HG02623 (cell line): ENCODE results near the gene SLCO2A1.

Source experiments
- ATAC-seq: cut with Tn5 transposase; IDR thresholded peaks from one replicate; pipeline ENCODE4 v1.9.1; 2021; ENCODE audit warnings: moderate library complexity; ENCODE audit not compliant: unreplicated experiment

The SLCO2A1 gene

DNA sequence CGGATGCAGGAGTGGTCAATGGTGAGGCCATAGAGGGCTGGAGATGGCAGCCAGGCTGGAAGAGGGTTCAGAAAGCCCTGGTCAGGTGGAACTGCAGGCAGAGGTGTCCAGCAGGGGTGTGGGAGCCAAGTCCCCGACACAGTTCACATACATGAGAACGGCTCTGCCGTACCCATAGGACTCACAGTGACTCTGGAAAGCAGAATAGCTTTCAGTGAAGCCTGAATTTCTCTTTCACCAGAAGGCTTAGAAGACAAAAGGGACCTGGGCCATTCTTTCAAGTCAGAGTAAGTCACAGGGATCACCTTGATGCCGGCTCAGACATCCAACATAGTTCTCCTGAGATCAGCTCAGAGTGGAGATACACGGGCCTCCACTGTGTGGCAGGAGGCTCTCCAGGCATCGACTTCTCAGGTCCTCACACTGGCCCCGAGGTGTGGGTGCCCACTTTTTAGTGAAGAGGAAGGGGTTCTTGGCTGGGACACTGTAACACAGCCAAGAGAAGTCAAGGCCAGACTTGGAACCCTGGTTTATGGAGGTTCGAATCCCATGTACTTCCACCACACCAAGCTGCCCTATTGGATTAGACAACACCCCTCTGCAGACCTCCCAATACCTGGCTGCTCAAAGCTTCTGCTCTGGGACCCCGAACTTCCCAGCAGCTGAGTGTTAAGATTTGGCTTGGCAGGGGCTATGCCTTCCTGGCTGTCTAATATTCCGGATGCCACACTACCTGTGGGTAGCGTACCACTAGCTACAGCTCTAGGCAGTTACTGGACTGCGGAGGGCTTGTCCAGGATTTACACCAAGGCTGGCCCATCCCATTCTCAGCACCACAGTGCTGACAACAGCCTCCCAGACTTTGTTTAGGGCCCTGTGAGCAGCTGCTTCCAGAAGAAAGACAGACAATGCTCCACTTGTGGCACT lies 93.6 kb downstream of the SLCO2A1 start:
- ATAC-seq: no peak

DNA sequence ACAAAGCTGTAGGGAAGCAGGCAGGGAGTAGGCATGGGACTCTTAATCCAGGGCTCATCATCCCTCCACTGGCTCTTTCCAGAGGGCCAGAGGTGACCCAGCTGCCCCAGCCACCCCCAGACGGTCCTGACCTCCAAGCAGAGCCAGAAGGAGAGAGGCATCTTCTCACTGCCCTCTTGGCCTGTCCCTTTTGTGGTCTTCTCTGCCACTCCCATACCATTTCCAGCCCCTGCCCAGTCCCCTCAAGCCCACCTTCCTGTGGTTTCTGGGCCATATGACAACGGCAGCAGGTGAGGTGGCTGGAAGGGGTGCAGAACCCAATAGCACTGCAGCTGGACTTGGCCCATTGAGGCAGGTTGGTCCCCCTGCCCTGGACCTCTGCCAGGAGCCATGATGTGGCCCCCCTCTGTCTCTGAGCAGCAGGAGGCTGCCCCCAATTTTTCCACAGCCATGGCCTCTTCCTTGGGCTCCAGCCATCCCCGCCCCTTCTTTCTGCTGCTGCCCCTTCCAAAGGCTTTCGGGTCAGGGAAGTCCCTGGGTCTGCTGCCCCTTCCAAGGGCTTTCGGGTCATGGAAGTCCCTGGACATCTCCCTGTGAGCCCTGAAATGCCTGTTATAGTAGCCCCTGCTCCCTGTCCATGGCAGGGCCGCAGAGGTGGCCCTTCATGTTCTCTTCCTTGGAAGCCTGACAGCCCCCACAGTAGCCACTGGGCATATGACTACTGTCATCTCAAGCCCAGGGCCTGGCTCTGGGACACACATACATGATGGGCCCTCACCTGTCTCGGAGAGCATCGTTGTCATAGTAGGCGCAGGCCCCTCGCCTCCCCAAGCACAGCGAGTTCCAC lies 94.5 kb downstream of the SLCO2A1 start:
- ATAC-seq: no peak

DNA sequence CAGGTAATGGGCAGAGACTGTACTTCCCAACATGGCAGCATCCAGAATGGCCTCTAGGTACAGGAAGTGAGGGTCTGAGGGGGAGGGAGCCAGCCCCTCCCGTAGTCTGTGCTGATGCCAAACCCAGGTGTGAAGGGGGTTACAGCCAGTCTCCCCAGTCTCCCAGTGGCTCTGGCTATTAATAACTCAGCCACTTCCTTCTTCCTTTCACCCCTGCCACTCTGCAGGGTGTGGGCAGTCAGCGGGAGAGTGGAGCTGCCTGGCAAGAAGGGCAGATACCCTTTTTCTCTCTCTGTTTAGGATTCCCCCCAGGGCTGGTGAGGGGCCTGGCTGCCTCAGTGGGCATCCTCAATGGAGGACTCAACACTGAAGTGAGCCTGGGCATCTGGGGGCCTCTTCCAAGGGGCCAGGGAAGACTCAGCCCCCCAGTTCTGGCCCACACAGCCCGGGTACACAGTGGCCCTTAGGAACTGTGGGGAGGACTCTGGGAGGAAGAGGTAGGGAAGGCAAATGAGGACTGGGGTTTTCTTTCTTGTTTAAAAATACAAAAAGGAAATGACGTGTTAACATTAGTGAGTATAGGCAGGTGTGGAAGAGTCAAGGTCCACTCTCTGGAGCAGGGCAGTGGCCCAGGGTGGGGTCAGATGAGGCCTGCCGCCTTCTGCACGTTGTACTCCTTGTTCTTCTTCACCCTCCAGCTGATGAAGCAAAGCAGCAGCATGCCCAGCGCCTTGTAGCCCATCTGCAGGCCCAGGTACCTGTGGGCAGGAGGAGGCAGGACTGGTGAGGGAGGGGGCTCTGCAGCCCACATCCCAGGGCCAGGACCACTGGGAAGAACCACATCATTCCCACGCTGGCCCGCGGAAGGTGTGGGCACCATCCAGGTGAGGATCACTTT lies 95.4 kb downstream of the SLCO2A1 start:
- ATAC-seq: no peak

DNA sequence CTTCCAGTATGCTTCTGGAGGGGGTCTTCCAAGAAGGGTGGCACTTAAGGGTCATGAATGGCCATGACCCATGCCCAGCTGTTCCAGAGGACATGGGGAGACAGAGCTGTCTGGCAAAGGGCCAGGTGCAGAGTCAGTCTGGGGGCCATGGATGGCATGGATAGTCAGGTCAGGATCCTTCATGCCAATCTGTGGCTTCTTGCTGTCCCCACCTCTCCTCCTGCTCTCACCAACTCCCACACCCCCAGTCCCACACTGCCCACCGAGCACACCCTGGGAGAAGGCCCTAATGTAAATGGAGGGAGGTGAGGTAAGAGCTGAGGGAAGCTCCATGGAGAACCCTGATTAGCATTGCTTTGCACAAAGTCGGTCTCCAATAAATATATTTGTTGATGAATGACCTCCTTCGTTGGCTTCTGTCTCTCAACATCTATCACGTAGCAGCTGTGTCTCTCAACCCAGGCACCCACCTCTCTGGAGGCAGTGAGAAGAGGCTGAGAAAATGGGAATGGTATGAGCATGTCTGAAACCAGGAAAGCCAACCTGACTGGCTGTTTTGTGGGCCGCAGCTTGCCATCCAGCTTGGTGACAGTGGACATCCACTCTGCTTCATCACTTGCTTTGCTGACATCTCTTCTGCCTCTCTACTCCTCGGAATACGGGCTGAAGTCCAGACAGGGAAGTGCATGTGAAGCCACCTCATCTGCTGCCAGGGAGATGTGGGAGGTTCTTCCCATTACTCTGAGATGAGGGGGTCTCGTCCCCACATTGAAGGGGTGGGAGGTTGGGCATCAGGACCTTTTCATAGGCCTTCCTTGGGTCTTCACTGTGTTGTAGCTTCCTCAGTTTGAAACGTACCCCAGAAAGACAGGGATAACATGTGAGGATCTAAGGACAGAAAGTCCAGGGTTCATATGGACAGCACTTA lies 96.4 kb downstream of the SLCO2A1 start:
- ATAC-seq: no peak

DNA sequence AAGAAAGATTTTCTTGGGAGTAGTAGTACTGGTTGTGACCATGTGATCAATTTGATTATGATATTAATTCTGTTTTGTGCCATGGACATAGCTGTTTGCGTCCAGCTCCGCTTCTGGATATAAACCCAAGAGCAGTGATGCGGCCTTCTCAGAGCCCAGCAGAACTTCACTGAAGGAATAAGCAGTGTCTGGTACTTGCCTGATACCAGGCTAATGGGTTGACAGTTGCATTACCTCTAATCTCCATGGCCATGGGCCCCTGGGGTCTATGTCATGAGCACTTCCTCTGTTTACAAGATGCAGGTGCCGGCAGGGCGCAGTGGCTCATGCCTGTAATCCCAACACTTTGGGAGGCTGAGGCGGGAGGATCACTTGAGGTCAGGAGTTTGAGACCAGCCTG lies 97.7 kb downstream of the SLCO2A1 start:
- ATAC-seq: no peak

DNA sequence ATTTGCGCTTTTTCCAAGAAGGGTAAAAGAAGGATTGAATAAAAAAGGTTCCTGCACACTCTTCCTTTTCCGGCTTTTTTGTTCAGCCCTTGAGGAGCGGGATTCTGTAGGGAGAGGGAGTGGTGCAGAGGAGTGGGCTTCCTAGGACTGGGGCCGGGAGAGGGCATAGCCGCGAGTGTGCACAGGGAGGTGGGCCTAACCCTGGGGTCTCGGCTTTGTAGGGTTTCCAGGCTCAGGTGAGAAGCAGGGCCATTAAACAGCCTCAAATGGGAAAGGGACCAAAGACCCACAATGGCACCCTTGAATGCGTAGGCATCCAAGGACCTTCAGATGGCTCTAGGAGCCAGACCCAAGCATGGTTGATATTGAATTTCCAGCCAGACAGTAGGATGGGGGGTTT lies 98.6 kb downstream of the SLCO2A1 start:
- no peak for ATAC-seq

DNA sequence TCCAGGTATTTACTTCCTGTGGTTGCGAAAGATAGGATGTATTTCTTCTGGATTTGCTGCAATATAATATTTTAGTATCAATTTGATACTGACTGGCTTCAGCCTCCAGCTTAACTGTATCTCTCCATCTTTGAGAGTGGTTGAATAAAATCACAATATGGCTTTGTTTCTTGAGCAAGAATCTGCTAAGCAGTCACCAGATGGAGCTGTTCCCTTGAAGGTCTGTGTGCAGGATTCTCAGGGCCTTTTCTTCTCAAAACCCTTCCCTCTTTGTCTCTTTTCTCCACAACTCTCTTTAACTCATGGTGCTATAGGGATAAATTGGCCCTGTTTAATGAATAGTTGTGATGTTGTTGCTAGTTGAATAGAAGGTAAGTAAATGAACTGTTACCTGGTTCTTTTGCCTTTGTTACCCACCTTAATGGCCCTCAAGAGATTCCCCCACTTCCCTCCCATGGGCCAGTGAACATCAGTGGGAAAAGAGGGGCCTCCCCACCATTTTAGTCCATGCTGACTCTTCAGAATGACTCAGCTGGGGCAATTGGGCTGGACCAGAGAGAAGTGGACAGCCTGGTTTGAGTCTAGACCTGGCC lies 99.3 kb downstream of the SLCO2A1 start:
- no peak for ATAC-seq

DNA sequence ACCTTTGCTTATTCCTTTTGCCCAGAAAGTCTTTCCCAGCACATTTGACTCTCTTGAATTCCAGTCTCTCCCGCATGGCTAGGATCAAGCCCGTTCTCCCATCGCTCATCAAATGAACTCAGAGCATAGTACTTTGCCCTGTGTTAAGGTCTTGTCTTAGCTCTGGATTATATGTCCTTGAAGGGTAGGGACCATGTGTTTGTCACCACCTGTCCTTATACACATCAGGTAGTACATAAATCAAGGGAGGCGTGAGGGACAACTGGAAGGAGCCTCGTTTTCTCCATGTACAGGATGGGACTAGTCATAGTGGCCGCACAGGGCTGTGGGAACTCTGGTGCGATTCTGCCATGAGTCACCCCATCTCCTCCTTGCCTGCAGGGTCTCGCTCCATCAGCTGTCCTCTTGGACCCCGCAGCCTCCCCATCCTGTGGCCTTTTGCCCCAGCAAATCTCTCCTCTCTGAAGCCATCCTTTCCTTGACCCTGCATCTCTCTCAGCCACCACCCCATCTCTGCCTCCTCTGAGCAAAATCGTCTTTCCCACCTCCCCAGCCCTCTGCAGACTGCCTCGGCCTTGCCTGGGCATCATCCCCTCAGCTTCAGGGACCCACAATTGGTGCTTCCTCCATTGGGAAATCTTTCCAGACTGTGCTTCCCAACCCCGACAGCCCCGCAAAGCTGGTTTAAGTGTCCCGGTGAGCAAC lies 100.7 kb downstream of the SLCO2A1 start:
- no peak for ATAC-seq

DNA sequence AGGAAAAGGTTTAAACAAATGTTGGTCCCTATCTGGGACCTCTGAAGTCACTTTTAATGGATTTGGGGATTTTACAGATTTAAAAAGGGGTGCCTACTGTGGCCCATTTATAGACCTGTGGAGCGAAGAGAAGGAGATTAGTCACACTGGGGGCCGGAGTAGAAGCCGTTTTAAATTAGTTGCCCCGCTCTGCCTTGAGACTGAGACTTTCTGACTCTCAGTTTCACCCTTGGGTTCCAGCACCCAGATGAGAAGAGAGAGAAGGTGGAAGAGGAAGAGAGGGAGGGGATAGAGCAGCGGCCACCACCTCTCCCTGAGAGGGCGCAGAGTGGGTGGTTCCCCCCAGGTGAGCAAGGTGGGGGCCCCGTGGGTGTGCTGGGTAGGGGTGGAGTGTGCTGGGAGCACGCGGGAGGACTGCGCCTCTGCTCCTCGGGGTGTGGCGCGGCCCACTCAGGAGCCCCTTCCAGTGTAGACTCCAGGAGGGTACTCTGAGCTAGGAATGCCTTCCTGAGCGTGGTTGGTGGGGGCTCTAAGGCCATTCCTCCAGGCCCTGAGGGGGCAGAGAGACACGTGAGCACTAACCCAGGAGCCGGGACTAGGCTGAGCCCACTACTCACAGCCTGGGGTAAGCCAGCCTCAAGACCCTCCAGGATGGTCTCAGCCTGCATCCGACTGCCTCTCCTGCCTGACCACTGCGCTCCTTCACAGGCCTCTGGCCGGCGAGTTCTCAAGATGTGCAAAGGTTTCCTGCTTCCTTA lies 101.4 kb downstream of the SLCO2A1 start:
- no peak for ATAC-seq

DNA sequence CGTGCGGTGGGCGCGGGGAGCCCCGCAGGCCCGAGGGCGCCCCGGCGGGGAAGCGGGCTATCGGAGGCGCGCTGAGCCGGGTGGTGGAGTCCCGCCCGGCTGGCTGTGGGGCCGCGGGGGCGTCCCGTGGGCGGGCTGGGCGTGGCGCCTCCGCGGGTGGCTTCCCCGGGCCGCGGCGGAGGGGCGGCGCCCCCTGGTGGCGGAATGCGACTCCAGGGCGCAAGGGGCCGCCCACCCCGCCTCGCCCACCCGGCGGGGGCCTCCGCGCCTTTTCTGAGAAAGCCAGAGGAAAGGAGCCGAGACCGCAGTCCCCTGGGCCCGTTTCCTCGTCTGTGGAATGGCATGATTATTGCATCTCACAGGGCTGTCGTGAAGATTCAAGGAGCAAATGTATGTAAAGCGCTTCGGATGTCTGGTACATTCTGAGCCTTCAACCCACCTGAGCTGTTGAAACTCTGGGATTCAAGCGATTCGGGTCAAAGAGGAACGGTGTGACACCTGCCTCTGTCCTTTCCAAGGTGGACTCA lies 102.1 kb downstream of the SLCO2A1 start:
- peak; percentile 68 for ATAC-seq

DNA sequence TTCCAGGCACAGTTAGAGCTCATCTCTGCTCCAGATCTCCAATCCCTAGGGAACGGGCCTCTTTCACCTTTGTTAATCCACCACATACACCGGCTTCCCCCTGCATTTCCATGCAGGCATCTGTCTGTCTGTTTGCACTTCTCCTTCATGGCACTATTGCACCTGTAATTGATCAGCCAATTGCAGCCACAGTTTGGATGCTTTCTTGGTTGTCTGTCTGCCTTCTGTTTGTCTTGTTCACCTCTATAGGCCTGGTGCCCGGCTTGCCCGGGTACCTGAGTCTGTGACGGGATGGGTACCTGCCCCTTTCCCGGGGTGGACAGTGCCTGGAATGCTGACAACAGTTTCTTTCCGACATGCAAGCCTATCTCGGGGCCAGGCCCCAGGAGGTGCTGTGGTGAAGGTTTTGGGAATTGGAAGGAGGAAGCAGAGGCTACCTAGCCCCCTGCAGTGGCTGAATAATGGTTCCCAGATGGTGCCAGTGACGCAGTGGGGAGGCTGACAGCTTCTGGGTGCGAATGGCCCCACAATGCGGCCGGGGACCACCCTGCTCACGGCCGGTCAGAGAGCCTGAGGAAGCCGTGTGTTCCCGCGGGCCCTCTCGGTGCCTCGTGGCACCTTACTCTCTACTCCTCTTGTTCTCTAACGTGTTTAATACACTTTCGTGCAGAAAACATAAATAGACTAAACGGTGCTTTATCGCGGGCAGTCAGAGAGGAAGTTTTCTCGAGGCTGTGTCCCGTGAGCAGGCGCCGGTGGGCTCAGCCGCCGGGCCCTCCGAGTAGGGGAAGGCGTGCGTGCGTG lies 102.8 kb downstream of the SLCO2A1 start:
- peak; percentile 2 for ATAC-seq

DNA sequence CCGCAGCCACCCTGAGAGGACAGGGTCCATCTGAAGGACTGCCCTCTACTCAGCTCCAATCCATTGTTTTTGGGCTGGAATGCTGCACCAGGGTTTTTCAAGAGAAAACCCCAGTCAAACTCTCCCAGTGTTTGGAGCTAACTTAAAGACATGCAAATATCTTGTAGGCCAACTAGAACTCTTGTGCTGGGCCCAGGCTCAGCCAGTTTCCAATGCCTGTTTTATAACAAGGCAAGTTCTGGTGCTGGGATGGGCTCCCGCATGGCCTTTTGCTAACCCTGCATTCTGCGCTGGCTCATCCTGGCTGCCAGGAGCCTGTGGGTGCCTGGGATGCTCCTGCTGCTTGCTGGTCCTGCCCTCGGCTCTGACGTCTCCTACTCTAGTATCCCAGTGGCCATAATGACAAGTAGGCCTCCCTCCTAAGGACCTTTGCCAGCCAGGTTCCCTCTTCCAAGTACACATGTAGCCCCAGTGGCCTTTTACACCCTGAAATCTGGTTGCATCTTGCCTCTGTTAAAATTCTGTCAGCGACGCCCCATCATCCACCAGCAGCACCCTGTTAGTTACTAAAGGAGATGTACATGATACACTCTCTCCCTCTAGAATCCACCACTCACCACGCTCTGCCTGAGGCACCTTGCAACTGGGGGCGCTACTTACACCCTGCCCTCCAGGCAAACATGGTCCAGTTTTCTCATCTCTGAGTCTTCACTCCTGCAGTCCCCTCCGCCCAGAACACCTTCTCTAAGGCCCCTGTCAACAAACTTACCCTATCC lies 103.6 kb downstream of the SLCO2A1 start:
- no peak for ATAC-seq

DNA sequence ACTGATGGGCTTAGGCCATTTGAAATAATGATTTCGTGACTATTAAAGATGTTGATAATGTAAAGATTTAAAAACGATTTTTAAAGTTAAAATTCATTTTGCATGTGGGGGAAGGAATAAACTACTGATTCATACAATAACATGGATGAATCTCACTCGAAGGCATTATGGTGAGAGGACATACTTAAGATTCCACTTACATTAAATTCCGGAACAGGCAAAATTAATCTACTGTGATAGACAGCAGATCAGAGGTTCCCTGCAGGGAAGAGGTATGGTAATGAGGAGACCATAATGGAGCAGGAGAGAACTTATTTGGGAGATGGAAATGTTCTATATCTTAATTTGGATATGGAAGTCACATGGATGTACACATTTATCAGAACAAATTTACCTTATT lies 105.7 kb downstream of the SLCO2A1 start:
- ATAC-seq: no peak

DNA sequence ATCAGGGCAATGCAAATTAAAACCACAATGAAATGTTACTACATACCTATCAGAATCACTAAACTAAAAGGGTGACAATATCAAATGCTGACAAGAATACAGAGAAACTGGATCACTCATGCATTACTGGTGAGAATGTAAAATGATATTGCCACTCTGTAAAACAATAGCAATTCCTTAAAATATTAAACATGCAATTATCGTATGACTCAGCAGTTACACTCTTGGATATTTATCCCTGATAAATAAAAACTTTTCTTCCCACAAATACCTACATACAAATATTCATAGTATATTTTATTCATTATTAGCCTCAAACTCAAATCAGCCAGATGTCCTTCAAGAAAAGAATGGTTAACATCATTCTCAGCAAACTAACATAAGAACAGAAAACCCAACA lies 108.1 kb downstream of the SLCO2A1 start:
- ATAC-seq: no peak

DNA sequence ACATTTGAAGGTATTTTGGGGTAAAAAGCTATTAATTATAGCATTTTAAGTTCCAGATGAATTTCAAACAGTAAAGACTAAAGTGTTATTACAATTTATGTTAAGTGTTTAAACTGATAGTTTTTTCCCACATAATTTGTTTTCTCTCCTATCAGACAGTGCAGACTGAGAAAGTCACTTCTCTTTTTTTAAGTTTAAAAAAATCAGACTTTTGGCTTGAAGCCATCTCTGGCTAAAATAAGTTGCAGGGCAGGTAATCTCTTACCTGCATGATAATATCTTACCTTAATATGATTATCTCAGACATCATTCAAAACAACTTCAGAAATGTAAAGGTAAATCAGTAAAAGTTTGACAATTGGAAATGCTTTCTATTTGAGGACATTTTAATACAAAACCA lies 112.6 kb downstream of the SLCO2A1 start:
- ATAC-seq: no peak
